Measurements from ENCODE around the gene JMJD8. TPM values are rescaled to one million over a fixed set of nuclear protein-coding genes. Genes with fewer than 3 reads are reported as not detected.

JMJD8 gene
- total RNA-seq, 1 donor from 2014 or later: 37.2 TPM

GRCh38 chr16:644556-644955 lies 39.6 kb downstream of the JMJD8 start:
- intact Hi-C loops (cut with micrococcal nuclease): no loop called here

GRCh38 chr16:643050-643368 lies 41.1 kb downstream of the JMJD8 start:
- intact Hi-C loops (cut with micrococcal nuclease): no loop called here

- intact Hi-C loops (cut with micrococcal nuclease): no loop called here
Measured at GRCh38 chr16:642189-643049, 41.7 kb downstream of the JMJD8 start.

- intact Hi-C loops (cut with micrococcal nuclease): no loop called here
Measured at GRCh38 chr16:641326-642188, 42.6 kb downstream of the JMJD8 start, which contains the start of gene MCRIP2. Gene MCRIP2, plus strand, starts transcription at chr16:641828. Its CDS starts 164 bp downstream, at chr16:641992.

- intact Hi-C loops (cut with micrococcal nuclease): no loop called here
Measured at GRCh38 chr16:640614-641013, 43.5 kb downstream of the JMJD8 start.

- intact Hi-C loops (cut with micrococcal nuclease): loop anchor here (5.0 kb wide), 1 partner anchor 112 kb away; the partner anchor contains the start of gene CAPN15
Measured at GRCh38 chr16:638836-639235, 45.3 kb downstream of the JMJD8 start.

- intact Hi-C loops (cut with micrococcal nuclease): loop anchor here (5.0 kb wide), 1 partner anchor 111 kb away; the partner anchor contains the start of gene CAPN15
Measured at GRCh38 chr16:638034-638543, 46.0 kb downstream of the JMJD8 start.

- intact Hi-C loops (cut with micrococcal nuclease): loop anchor here (1.0 to 5.0 kb wide), 4 partner anchors 23 to 237 kb away; partner anchors contain the start of genes CAPN15, DECR2 and STUB1
Measured at GRCh38 chr16:637081-638018, 46.8 kb downstream of the JMJD8 start.

- intact Hi-C loops (cut with micrococcal nuclease): loop anchor here (1.0 to 5.0 kb wide), 6 partner anchors 24 to 236 kb away; partner anchors contain the start of genes CAPN15, DECR2, JMJD8 and STUB1
Measured at GRCh38 chr16:636206-637080, 47.7 kb downstream of the JMJD8 start, which contains the start of gene METTL26. Gene METTL26, minus strand, starts transcription at chr16:636305. Its CDS starts 15 bp downstream, at chr16:636290.

GRCh38 chr16:635573-636205 lies 48.4 kb downstream of the JMJD8 start:
- intact Hi-C loops (cut with micrococcal nuclease): loop anchor here (1.0 to 5.0 kb wide), 5 partner anchors 25 to 235 kb away; partner anchors contain the start of genes CAPN15, DECR2 and JMJD8

- intact Hi-C loops (cut with micrococcal nuclease): loop anchor here (5.0 kb wide), 1 partner anchor 108 kb away; the partner anchor contains the start of gene CAPN15
Measured at GRCh38 chr16:634996-635395, 49.1 kb downstream of the JMJD8 start.

- intact Hi-C loops (cut with micrococcal nuclease): no loop called here
Measured at GRCh38 chr16:634051-634670, 50.0 kb downstream of the JMJD8 start.

- intact Hi-C loops (cut with micrococcal nuclease): no loop called here
Measured at GRCh38 chr16:633336-634050, 50.6 kb downstream of the JMJD8 start.

- intact Hi-C loops (cut with micrococcal nuclease): no loop called here
Measured at GRCh38 chr16:632486-633335, 51.4 kb downstream of the JMJD8 start.

- intact Hi-C loops (cut with micrococcal nuclease): no loop called here
Measured at GRCh38 chr16:631808-632358, 52.3 kb downstream of the JMJD8 start.
